Stimulated activated CD8-positive, alpha-beta memory T cell treated with anti-CD3 and anti-CD28 coated beads, Interleukin-7, amount 100 ng/mL, for 24 hours (primary cell): ENCODE data around the gene ARID2.

Source experiments
- DNase-seq: peaks from one replicate; pipeline ENCODE4 v3.0.0-alpha.2; 2020; ENCODE audit warnings: low read depth

Gene ARID2

DNA sequence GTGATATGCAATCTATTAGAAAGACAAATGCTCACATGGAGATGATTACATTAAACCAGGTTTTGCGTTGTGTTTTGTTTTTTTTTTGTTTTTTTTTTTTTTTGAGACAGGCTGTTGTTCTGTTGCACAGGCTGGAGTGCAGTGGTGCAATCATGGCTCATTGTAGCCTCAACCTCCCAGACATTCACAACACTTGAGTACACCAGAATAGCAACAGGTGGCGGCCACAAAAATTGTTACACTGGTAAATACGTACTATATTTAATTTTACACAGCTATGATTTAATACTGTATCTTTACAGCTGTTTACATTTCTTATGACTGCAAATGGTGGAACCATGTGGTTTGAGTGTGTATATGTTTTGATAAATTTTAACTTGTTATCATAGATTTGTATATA is 200.9 kb downstream of the ARID2 start:
- DNase-seq = no peak

GRCh38 chr12:45933504-45933903 is 204.0 kb downstream of the ARID2 start:
- no peak for DNase-seq

GRCh38 chr12:45934956-45935355 is 205.4 kb downstream of the ARID2 start:
- no peak for DNase-seq

DNA sequence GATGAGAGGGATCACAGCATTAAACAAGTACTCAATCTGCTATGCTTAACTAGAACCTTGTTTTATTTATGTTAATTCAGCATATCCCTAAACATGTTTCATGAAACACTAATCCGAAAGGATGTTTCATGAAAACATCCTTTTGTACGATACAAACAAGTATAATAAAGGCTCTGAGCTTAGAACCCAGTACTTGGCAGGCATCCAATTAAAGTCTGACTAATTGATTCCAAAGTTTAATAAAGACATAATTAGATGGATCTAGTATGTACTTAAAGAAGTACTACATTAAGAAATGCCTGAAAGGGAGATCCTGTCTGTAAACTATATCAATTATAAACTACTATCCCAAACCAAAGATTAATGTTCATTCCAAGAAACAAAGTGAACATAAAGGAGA is 209.1 kb downstream of the ARID2 start:
- no peak for DNase-seq

DNA sequence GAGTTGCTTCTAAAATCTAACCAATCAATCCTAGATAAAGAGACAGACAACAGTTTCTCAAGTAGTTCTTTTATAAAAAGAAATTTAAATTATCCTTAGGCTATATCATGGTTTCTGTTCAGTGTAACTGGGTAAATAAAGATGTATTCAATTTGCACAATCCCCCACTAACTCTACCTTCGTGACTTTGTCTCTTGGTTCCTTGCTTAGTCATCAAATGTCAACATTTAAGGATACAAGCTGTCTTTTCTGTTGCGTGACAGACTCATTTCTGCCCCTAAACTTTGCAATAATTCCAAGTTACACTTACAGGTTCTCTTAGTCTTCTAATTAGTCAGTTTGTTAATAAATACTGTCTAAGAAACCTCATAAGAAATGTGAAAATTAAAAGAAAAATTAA is 210.3 kb downstream of the ARID2 start:
- DNase-seq = no peak

DNA sequence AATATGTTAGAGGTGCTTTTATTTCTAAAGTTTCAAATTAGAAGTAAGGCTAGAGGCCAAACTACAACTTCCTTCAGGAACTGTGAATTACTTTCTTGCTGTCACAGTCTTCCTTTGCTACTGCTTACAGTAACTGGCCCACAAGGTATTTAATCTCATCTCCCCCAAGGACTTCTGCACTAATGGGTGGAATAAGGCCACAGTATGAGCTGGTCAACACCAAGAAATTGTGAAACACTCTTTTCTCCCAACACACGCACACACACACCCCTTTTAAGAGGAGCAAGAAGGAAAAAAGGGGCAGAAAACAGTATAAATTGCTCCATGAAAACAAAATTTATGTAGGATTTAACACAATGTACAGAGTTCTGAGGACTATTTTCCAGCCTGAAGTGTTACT is 215.3 kb downstream of the ARID2 start:
- no peak for DNase-seq

GRCh38 chr12:45946435-45946834 is 216.9 kb downstream of the ARID2 start:
- DNase-seq = no peak

- no peak for DNase-seq
Observed at GRCh38 chr12:45948546-45948945, 219.0 kb downstream of the ARID2 start.
